Thoracic aorta (tissue), 2 donors: ENCODE measurements around the gene GATAD2B. TPM values are rescaled to one million over a fixed set of nuclear protein-coding genes. Genes with fewer than 3 reads are reported as not detected.
"Not testable (repeated sequence)": the region's sequence is repeated elsewhere in the genome, so short reads cannot be mapped to it uniquely, and the experiment has no call there.

Source experiments
- ATAC-seq: fragments of 150-250 bp; one replicate; pipeline ENCODE4 v1.8.0; 2017; ENCODE audit warnings: low read depth; ENCODE audit not compliant: insufficient number of reproducible peaks, low FRiP score
- DNase-seq: peaks from one replicate; pipeline ENCODE4 v3.0.0-alpha.2; 2020; ENCODE audit warnings: low spot score
- H3K27ac ChIP-seq, 2 donors: fragments of 200-600 bp; sonication (generic); 1 replicate in 1 of 2; 2 replicates in 1 of 2; pipeline ENCODE4 v1.5.1; 2016; ENCODE audit warnings: mild to moderate bottlenecking in 2 of 2, moderate library complexity in 2 of 2
- H3K27me3 ChIP-seq: fragments of 200-600 bp; sonication (generic); replicated peaks from 2 replicates; pipeline ENCODE4 v1.6.0; 2016; ENCODE audit warnings: mild to moderate bottlenecking; ENCODE audit not compliant: insufficient read depth
- H3K36me3 ChIP-seq: fragments of 200-600 bp; sonication (generic); one replicate; pipeline ENCODE4 v1.5.1; 2016
- H3K4me1 ChIP-seq, 2 donors: fragments of 200-600 bp; sonication (generic); 1 replicate in 1 of 2; 2 replicates in 1 of 2; pipeline versions ENCODE4 v1.5.1 to v1.6.0; 2016; ENCODE audit warnings: low read depth in 2 of 2, mild to moderate bottlenecking in 1 of 2; ENCODE audit not compliant: control insufficient read depth in 1 of 2
- H3K4me3 ChIP-seq: fragments of 200-600 bp; sonication (generic); 2 replicates; pipeline ENCODE4 v1.5.1; 2016; ENCODE audit warnings: mild to moderate bottlenecking
- H3K9me3 ChIP-seq: fragments of 200-600 bp; sonication (generic); 2 replicates; pipeline ENCODE4 v1.5.1; 2016
- CTCF ChIP-seq: fragments of 200-600 bp; sonication (generic); IDR thresholded peaks from one replicate; pipeline ENCODE4 v1.5.1; 2019; ENCODE audit warnings: antibody characterized with exemption
- total RNA-seq, 2 donors: library from RNA; depleted of rRNA; stranded (reverse); fragments of >200 nt; gene quantifications; one replicate each; pipeline versions ENCODE4 v1.1.0 to v1.2.3, GENCODE V29; 2016

Gene GATAD2B
- total RNA-seq, 2 donors from 2014 or later = 22.7 to 31.5 TPM

- Histone ChIP-seq H3K36me3 (peaks cover 10% of the 10 kb centered on the region), H3K4me1 (peaks cover 11 to 24% of the 10 kb centered on the region in 2 donors), H3K27me3 (no peaks in the 10 kb centered on the region), H3K4me3 (no peak overlapping the region), H3K9me3 (no peaks in the 10 kb centered on the region), H3K27ac (no peak overlapping the region)
- DNase-seq = no peak
- no peak for ATAC-seq
- no peak for TF ChIP-seq CTCF
Measured at GRCh38 chr1:153908071-153908470, 14.7 kb downstream of the GATAD2B start.

- Histone ChIP-seq H3K9me3 (no peaks in the 10 kb centered on the region), H3K4me3 (no peak overlapping the region), H3K27ac (no peak overlapping the region), H3K36me3 (peaks cover 10% of the 10 kb centered on the region), H3K27me3 (no peaks in the 10 kb centered on the region), H3K4me1 (peaks cover 11 to 24% of the 10 kb centered on the region in 2 donors)
- no peak for ATAC-seq
- no peak for DNase-seq
- TF ChIP-seq CTCF = no peak
Measured at GRCh38 chr1:153907134-153907533, 15.6 kb downstream of the GATAD2B start.

GRCh38 chr1:153906396-153906795 is 16.4 kb downstream of the GATAD2B start:
- no peaks in the 10 kb centered on the region for H3K9me3 ChIP-seq
- no peaks in the 10 kb centered on the region for H3K27me3 ChIP-seq
- no peak overlapping the region for H3K4me3 ChIP-seq
- H3K4me1 ChIP-seq = peaks cover 11 to 21% of the 10 kb centered on the region in 2 donors
- no peak for DNase-seq
- no peak for TF ChIP-seq CTCF
- no peak for ATAC-seq
- peak overlapping the region in 1 of 2 donors; percentile 80 for H3K27ac ChIP-seq
- H3K36me3 ChIP-seq = peaks cover 10% of the 10 kb centered on the region

GRCh38 chr1:153905908-153906307 is 16.9 kb downstream of the GATAD2B start:
- H3K27me3 ChIP-seq, DNase-seq, H3K9me3 ChIP-seq, ATAC-seq: not testable (repeated sequence)
- Histone ChIP-seq H3K4me3 (peak overlapping the region; percentile 49), H3K36me3 (peaks cover 10% of the 10 kb centered on the region), H3K4me1 (peaks cover 11 to 21% of the 10 kb centered on the region in 2 donors), H3K27ac (peak overlapping the region; percentile 74 to 80)

- ATAC-seq = no peak
- TF ChIP-seq CTCF = no peak
Measured at GRCh38 chr1:153903841-153904455, 18.8 kb downstream of the GATAD2B start.

GRCh38 chr1:153899509-153899908 is 23.3 kb downstream of the GATAD2B start:
- ATAC-seq = no peak
- Histone ChIP-seq H3K27ac (no peak overlapping the region), H3K27me3 (no peaks in the 10 kb centered on the region), H3K9me3 (no peaks in the 10 kb centered on the region), H3K4me3 (no peak overlapping the region), H3K4me1 (peaks cover 3 to 6% of the 10 kb centered on the region in 2 donors), H3K36me3 (peaks cover 5% of the 10 kb centered on the region)
- no peak for TF ChIP-seq CTCF
- no peak for DNase-seq

More at GRCh38 chr1:153903841-153904455, 18.8 kb downstream of the GATAD2B start:
- H3K9me3 ChIP-seq = no peaks in the 10 kb centered on the region
- H3K4me3 ChIP-seq = no peak overlapping the region
- H3K36me3 ChIP-seq = peaks cover 15% of the 10 kb centered on the region
- H3K27ac ChIP-seq = peak overlapping the region; percentile 74 to 80
- H3K27me3 ChIP-seq = no peaks in the 10 kb centered on the region
- peaks cover 11 to 21% of the 10 kb centered on the region in 2 donors for H3K4me1 ChIP-seq
- DNase-seq = no peak

- H3K4me3 ChIP-seq, H3K4me1 ChIP-seq, H3K9me3 ChIP-seq, H3K36me3 ChIP-seq, ATAC-seq, H3K27ac ChIP-seq, H3K27me3 ChIP-seq, DNase-seq: not testable (repeated sequence)
Measured at GRCh38 chr1:153895866-153896265, 26.9 kb downstream of the GATAD2B start.

GRCh38 chr1:153891042-153891441 is 31.7 kb downstream of the GATAD2B start:
- not testable (repeated sequence) for H3K9me3 ChIP-seq, DNase-seq, H3K4me3 ChIP-seq, H3K36me3 ChIP-seq, H3K27ac ChIP-seq, ATAC-seq, H3K27me3 ChIP-seq
- peaks cover 13 to 31% of the 10 kb centered on the region in 2 donors for H3K4me1 ChIP-seq
